Measurements from ENCODE around the gene SLC2A1. TPM values are rescaled to one million over a fixed set of nuclear protein-coding genes. Genes with fewer than 3 reads are reported as not detected.

Gene SLC2A1
- total and polyA plus RNA-seq, 9 of the 15 experiments (the other 6 are each of a cell fraction or from before 2014, with no cell fraction given) = 12.6 to 153 (median 48.0) TPM

DNA sequence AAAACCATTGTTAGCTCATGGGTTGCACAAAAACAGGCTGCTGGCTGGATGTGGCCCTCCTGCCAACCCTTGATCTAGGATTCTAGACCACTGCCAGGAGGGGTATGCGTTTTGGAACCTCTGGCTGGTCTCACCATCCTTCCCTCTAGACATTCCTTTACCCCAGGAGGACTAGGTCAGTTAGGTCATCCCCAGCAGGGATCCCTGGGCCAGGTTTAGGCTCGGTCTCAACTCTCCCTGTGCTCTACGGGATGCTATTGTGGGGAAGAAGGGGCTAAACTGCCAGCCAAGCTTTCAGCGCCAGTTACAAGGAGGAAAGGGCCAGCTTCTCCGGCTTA, 22.7 kb downstream of the SLC2A1 start:
- no peak overlapping the region for H2AFZ ChIP-seq (ENCODE audit: low read depth, low read length)
- WGBS (ENCODE audit: insufficient coverage, low coverage, missing lambda C conversion rate) = 6% methylated on average over 5 of the region's 5 CpGs
- in situ Hi-C loops (cut with MboI) = no loop called here
- ChIA-PET CTCF (ENCODE audit: low intra/inter-chr PET ratio) (no interaction called here), POLR2A (interaction anchor here (0.6 to 4.1 kb wide), 17 partner anchors 8 to 137 kb away, joined by 3 to 47 read pairs (median 4); partner anchors contain the start of gene ERMAP)
- peaks cover 32% of the 10 kb centered on the region for H3K9me1 ChIP-seq (ENCODE audit: control insufficient read depth, insufficient read depth, low read length)
- DNase-seq (ENCODE audit: extremely low read depth in 1 of 4, low spot score in 3 of 4) (no peak), ATAC-seq (no peak), FAIRE-seq (no peak)
- peaks cover 100% of the 10 kb centered on the region for H3K79me2 ChIP-seq (ENCODE audit: control insufficient read depth, insufficient read depth, low read length)
- H3K27me3 ChIP-seq (ENCODE audit: control insufficient read depth in 2 of 2, insufficient read depth in 2 of 2, low read length in 2 of 2) = no peaks in the 10 kb centered on the region
- peaks cover 50% of the 10 kb centered on the region for H4K20me1 ChIP-seq (replicated peaks; ENCODE audit: control insufficient read depth, insufficient read depth, low read length)
- BruUV-seq (replicated peaks) = no TSS peak
- H3K4me3 ChIP-seq = no peak overlapping the region
- peak overlapping the region; percentile 61 to 70 for H3K9ac ChIP-seq (ENCODE audit: insufficient read depth in 1 of 2, low read depth in 2 of 2, low read length in 2 of 2)
- H3K4me2 ChIP-seq (ENCODE audit: insufficient read depth, low read length) = peak overlapping the region; percentile 66
- no peaks in the 10 kb centered on the region for H3K9me3 ChIP-seq (replicated peaks; ENCODE audit: control insufficient read depth, insufficient read depth, low read depth, low read length)
- H3K27ac ChIP-seq (ENCODE audit: extremely low read depth, low read depth, low read length) = peak overlapping the region; percentile 74
- H3K4me1 ChIP-seq (replicated peaks in 1 of 2; ENCODE audit: control insufficient read depth in 2 of 2, insufficient read depth in 2 of 2, low read length in 2 of 2) = peaks cover 95 to 96% of the 10 kb centered on the region in 2 experiments
- intact Hi-C loops (cut with micrococcal nuclease) = loop anchor here (1.0 to 10.0 kb wide), 5 partner anchors 12 to 251 kb away; partner anchors contain the start of genes SLC2A1 and YBX1
- H3K36me3 ChIP-seq (ENCODE audit: control insufficient read depth, insufficient read depth, low read length) = peaks cover 92% of the 10 kb centered on the region
- TF ChIP-seq HDGF (IDR thresholded peaks at IDR 0.05) = peak; percentile 61; the same call in 1 of the 2 replicates
- TF ChIP-seq, protein P1, sequence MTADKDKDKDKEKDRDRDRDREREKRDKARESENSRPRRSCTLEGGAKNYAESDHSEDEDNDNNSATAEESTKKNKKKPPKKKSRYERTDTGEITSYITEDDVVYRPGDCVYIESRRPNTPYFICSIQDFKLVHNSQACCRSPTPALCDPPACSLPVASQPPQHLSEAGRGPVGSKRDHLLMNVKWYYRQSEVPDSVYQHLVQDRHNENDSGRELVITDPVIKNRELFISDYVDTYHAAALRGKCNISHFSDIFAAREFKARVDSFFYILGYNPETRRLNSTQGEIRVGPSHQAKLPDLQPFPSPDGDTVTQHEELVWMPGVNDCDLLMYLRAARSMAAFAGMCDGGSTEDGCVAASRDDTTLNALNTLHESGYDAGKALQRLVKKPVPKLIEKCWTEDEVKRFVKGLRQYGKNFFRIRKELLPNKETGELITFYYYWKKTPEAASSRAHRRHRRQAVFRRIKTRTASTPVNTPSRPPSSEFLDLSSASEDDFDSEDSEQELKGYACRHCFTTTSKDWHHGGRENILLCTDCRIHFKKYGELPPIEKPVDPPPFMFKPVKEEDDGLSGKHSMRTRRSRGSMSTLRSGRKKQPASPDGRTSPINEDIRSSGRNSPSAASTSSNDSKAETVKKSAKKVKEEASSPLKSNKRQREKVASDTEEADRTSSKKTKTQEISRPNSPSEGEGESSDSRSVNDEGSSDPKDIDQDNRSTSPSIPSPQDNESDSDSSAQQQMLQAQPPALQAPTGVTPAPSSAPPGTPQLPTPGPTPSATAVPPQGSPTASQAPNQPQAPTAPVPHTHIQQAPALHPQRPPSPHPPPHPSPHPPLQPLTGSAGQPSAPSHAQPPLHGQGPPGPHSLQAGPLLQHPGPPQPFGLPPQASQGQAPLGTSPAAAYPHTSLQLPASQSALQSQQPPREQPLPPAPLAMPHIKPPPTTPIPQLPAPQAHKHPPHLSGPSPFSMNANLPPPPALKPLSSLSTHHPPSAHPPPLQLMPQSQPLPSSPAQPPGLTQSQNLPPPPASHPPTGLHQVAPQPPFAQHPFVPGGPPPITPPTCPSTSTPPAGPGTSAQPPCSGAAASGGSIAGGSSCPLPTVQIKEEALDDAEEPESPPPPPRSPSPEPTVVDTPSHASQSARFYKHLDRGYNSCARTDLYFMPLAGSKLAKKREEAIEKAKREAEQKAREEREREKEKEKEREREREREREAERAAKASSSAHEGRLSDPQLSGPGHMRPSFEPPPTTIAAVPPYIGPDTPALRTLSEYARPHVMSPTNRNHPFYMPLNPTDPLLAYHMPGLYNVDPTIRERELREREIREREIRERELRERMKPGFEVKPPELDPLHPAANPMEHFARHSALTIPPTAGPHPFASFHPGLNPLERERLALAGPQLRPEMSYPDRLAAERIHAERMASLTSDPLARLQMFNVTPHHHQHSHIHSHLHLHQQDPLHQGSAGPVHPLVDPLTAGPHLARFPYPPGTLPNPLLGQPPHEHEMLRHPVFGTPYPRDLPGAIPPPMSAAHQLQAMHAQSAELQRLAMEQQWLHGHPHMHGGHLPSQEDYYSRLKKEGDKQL (CRISPR knock-in tag; IDR thresholded peaks at IDR 0.05; ENCODE audit: borderline replicate concordance) = 0 out of 2 replicates have a peak, but pooled peaks have one; percentile 70
- TF ChIP-seq, protein P2, sequence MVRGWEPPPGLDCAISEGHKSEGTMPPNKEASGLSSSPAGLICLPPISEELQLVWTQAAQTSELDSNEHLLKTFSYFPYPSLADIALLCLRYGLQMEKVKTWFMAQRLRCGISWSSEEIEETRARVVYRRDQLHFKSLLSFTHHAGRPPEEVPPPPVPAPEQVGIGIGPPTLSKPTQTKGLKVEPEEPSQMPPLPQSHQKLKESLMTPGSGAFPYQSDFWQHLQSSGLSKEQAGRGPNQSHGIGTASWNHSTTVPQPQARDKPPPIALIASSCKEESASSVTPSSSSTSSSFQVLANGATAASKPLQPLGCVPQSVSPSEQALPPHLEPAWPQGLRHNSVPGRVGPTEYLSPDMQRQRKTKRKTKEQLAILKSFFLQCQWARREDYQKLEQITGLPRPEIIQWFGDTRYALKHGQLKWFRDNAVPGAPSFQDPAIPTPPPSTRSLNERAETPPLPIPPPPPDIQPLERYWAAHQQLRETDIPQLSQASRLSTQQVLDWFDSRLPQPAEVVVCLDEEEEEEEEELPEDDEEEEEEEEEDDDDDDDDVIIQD (CRISPR knock-in tag; IDR thresholded peaks at IDR 0.05) = 0 out of 2 replicates have a peak, but pooled peaks have one; percentile 22
- TF ChIP-seq HOXB6 (CRISPR knock-in tag; IDR thresholded peaks at IDR 0.05; ENCODE audit: borderline replicate concordance) = 0 out of 2 replicates have a peak, but pooled peaks have one; percentile 50
- peak; percentile 35; the same call in 1 of the 2 replicates for TF ChIP-seq ZNF324 (CRISPR knock-in tag; IDR thresholded peaks at IDR 0.05)
- no peak for TF ChIP-seq KLF6 (CRISPR knock-in tag; IDR thresholded peaks at IDR 0.05; ENCODE audit: borderline replicate concordance)
- 0 out of 2 replicates have a peak, but pooled peaks have one; percentile 38 for TF ChIP-seq ZBTB1 (CRISPR knock-in tag; IDR thresholded peaks at IDR 0.05; ENCODE audit: borderline replicate concordance, low read depth)
- TF ChIP-seq, protein P3, sequence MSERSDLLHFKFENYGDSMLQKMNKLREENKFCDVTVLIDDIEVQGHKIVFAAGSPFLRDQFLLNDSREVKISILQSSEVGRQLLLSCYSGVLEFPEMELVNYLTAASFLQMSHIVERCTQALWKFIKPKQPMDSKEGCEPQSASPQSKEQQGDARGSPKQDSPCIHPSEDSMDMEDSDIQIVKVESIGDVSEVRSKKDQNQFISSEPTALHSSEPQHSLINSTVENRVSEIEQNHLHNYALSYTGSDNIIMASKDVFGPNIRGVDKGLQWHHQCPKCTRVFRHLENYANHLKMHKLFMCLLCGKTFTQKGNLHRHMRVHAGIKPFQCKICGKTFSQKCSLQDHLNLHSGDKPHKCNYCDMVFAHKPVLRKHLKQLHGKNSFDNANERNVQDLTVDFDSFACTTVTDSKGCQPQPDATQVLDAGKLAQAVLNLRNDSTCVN (CRISPR knock-in tag; IDR thresholded peaks at IDR 0.05) = peak; percentile 18; the same call in 1 of the 2 replicates
- TF ChIP-seq, protein P4, sequence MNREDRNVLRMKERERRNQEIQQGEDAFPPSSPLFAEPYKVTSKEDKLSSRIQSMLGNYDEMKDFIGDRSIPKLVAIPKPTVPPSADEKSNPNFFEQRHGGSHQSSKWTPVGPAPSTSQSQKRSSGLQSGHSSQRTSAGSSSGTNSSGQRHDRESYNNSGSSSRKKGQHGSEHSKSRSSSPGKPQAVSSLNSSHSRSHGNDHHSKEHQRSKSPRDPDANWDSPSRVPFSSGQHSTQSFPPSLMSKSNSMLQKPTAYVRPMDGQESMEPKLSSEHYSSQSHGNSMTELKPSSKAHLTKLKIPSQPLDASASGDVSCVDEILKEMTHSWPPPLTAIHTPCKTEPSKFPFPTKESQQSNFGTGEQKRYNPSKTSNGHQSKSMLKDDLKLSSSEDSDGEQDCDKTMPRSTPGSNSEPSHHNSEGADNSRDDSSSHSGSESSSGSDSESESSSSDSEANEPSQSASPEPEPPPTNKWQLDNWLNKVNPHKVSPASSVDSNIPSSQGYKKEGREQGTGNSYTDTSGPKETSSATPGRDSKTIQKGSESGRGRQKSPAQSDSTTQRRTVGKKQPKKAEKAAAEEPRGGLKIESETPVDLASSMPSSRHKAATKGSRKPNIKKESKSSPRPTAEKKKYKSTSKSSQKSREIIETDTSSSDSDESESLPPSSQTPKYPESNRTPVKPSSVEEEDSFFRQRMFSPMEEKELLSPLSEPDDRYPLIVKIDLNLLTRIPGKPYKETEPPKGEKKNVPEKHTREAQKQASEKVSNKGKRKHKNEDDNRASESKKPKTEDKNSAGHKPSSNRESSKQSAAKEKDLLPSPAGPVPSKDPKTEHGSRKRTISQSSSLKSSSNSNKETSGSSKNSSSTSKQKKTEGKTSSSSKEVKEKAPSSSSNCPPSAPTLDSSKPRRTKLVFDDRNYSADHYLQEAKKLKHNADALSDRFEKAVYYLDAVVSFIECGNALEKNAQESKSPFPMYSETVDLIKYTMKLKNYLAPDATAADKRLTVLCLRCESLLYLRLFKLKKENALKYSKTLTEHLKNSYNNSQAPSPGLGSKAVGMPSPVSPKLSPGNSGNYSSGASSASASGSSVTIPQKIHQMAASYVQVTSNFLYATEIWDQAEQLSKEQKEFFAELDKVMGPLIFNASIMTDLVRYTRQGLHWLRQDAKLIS (CRISPR knock-in tag; IDR thresholded peaks at IDR 0.05) = 0 out of 2 replicates have a peak, but pooled peaks have one; percentile 66
